K562 (cell line): Measurements from ENCODE around the gene SAMD14. TPM values are rescaled to one million over a fixed set of nuclear protein-coding genes. Genes with fewer than 3 reads are reported as not detected.

Experiments
- CEBPB ChIP-seq: fragments of 450-650 bp; IDR thresholded peaks from 2 replicates; pipeline ENCODE4 v1.6.1; 2016; ENCODE audit warnings: missing genetic modification characterization, missing compliant biosample characterization
- FOXA1 ChIP-seq: fragments of 450-650 bp; IDR thresholded peaks from 2 replicates; pipeline ENCODE4 v1.6.1; 2016; ENCODE audit warnings: mild to moderate bottlenecking, borderline replicate concordance
- ZSCAN29 ChIP-seq: fragments of 450-650 bp; IDR thresholded peaks from 2 replicates; pipeline ENCODE4 v1.6.1; 2017
- polyA plus RNA-seq, 8 experiments: library from polyadenylated mRNA; depleted of rRNA in 4 of 8; stranded (reverse) in 5 of 8; unstranded in 3 of 8; fragments of >200 nt; fragmentation: Nextera tagmentation in 2 of 8; fragmentation: Illumina TruSeq in 1 of 8; extraction: Ambion mirVana in 2 of 8; extraction: Trizol in 1 of 8; gene quantifications; 2 replicates each; pipeline versions ENCODE4 v1.2.1 to v1.2.3, GENCODE V29; 2011 to 2014; ENCODE audit warnings: inconsistent platforms in 1 of 8, missing spikeins in 1 of 8
- total RNA-seq, 7 experiments: library from RNA; depleted of rRNA in 6 of 7; stranded (reverse); fragments of >200 nt in 6 of 7; fragmentation: Illumina TruSeq in 2 of 7; extraction: Trizol in 2 of 7; gene quantifications; 2 replicates each; pipeline versions ENCODE4 v1.2.1 to v1.2.3, GENCODE V29; 2011 to 2021; ENCODE audit warnings: low replicate concordance in 1 of 7
- TF ChIP-seq, protein P1 (sequence below), 2 experiments: fragments of 450-650 bp; IDR thresholded peaks; 2 replicates each; pipeline ENCODE4 v1.6.1; 2016; ENCODE audit warnings: mild to moderate bottlenecking in 2 of 2, borderline replicate concordance in 1 of 2, low read depth in 1 of 2, moderate library complexity in 1 of 2
- TF ChIP-seq, protein P2 (sequence below): fragments of 450-650 bp; IDR thresholded peaks from 2 replicates; pipeline ENCODE4 v1.6.1; 2016; ENCODE audit warnings: low read depth

Gene SAMD14
- total and polyA plus RNA-seq, 9 of the 15 experiments (the other 6 are each of a cell fraction or from before 2014, with no cell fraction given) = 0.04 to 0.07 TPM; not detected in 7

- TF ChIP-seq, protein P1, sequence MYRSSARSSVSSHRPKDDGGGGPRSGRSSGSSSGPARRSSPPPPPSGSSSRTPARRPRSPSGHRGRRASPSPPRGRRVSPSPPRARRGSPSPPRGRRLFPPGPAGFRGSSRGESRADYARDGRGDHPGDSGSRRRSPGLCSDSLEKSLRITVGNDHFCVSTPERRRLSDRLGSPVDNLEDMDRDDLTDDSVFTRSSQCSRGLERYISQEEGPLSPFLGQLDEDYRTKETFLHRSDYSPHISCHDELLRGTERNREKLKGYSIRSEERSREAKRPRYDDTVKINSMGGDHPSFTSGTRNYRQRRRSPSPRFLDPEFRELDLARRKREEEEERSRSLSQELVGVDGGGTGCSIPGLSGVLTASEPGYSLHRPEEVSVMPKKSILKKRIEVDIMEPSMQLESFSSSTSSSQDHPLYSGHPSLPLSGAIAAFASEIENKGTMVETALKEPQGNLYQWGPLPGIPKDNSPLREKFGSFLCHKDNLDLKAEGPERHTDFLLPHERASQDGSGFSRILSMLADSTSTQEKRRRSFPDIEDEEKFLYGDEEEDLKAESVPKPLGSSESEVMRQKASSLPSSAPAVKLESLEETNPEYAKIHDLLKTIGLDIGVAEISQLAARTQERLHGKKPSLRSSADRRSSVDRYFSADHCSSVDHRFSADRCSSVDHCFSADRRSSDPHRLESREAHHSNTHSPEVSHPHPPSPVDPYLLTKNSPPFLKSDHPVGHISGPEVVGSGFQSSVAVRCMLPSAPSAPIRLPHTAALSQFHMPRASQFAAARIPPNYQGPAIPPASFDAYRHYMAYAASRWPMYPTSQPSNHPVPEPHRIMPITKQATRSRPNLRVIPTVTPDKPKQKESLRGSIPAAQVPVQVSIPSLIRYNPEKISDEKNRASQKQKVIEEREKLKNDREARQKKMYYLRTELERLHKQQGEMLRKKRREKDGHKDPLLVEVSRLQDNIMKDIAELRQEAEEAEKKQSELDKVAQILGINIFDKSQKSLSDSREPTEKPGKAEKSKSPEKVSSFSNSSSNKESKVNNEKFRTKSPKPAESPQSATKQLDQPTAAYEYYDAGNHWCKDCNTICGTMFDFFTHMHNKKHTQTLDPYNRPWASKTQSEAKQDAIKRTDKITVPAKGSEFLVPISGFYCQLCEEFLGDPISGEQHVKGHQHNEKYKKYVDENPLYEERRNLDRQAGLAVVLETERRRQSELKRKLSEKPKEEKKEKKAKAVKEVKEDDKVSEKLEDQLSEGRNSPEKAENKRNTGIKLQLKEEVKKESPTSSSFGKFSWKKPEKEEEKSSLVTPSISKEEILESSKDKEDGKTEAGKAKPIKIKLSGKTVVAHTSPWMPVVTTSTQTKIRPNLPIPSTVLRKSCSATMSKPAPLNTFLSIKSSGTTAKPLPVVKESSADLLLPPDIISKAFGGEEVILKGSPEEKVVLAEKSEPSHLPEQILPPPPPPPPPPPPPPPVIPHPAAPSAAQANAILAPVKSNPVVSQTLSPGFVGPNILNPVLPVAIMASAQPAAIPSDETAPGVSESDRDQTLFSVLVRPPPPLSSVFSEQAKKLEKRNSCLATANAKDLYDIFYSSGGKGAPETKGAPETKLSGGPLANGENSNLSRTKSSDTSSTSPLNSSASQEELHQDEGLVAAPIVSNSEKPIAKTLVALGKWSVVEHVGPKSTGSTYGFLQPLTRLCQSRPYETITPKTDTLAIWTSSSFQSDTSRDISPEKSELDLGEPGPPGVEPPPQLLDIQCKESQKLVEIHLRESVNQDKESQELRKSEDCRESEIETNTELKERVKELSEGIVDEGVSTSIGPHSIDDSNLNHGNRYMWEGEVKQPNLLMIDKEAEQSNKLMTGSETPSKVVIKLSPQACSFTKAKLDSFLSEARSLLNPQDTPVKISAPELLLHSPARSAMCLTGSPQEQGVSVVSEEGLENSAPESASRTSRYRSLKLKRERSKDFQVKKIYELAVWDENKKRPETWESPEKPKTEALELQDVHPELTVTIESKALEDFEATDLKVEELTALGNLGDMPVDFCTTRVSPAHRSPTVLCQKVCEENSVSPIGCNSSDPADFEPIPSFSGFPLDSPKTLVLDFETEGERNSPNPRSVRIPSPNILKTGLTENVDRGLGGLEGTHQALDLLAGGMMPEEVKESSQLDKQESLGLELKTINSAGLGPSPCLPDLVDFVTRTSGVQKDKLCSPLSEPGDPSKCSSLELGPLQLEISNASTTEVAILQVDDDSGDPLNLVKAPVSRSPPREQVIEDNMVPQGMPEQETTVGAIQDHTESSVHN (IDR thresholded peaks at IDR 0.05; ENCODE audit: borderline replicate concordance in 1 of 2, low read depth in 1 of 2) = no peak
- no peak for TF ChIP-seq CEBPB (tag)
- TF ChIP-seq, protein P2, sequence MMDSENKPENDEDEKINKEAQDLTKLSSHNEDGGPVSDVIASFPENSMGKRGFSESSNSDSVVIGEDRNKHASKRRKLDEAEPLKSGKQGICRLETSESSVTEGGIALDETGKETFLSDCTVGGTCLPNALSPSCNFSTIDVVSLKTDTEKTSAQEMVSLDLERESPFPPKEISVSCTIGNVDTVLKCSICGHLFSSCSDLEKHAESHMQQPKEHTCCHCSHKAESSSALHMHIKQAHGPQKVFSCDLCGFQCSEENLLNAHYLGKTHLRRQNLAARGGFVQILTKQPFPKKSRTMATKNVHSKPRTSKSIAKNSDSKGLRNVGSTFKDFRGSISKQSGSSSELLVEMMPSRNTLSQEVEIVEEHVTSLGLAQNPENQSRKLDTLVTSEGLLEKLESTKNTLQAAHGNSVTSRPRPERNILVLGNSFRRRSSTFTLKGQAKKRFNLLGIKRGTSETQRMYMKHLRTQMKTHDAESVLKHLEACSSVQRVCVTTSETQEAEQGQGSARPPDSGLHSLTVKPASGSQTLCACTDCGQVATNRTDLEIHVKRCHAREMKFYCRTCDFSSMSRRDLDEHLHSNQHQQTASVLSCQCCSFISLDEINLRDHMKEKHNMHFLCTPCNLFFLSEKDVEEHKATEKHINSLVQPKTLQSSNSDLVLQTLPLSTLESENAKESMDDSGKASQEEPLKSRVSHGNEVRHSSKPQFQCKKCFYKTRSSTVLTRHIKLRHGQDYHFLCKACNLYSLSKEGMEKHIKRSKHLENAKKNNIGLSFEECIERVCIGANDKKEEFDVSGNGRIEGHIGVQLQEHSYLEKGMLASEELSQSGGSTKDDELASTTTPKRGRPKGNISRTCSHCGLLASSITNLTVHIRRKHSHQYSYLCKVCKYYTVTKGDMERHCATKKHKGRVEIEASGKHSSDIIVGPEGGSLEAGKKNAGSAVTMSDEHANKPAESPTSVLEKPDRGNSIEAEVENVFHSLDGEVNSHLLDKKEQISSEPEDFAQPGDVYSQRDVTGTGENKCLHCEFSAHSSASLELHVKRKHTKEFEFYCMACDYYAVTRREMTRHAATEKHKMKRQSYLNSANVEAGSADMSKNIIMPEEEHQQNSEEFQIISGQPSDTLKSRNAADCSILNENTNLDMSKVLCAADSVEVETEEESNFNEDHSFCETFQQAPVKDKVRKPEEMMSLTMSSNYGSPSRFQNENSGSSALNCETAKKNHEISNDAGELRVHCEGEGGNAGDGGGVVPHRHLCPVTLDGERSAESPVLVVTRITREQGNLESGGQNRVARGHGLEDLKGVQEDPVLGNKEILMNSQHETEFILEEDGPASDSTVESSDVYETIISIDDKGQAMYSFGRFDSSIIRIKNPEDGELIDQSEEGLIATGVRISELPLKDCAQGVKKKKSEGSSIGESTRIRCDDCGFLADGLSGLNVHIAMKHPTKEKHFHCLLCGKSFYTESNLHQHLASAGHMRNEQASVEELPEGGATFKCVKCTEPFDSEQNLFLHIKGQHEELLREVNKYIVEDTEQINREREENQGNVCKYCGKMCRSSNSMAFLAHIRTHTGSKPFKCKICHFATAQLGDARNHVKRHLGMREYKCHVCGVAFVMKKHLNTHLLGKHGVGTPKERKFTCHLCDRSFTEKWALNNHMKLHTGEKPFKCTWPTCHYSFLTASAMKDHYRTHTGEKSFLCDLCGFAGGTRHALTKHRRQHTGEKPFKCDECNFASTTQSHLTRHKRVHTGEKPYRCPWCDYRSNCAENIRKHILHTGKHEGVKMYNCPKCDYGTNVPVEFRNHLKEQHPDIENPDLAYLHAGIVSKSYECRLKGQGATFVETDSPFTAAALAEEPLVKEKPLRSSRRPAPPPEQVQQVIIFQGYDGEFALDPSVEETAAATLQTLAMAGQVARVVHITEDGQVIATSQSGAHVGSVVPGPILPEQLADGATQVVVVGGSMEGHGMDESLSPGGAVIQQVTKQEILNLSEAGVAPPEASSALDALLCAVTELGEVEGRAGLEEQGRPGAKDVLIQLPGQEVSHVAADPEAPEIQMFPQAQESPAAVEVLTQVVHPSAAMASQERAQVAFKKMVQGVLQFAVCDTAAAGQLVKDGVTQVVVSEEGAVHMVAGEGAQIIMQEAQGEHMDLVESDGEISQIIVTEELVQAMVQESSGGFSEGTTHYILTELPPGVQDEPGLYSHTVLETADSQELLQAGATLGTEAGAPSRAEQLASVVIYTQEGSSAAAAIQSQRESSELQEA = no peak
- no peak for TF ChIP-seq ZSCAN29
- no peak for TF ChIP-seq FOXA1
Measured at GRCh38 chr17:50171371-50172071, 41.6 kb upstream of the SAMD14 start (continued).
